HEK293T (cell line): ENCODE measurements around the gene CD80.

Experiments used
- CTCF ChIA-PET: fragments of 350-600 bp; formaldehyde crosslinking; extraction: SDS; loops from one replicate; lab custom pipeline; 2021; ENCODE audit warnings: antibody characterized with exemption, inconsistent platforms; lab: Yijun Ruan, JAX
- POLR2A ChIA-PET: fragments of 350-600 bp; formaldehyde crosslinking; extraction: SDS; loops from one replicate; lab custom pipeline; 2020; ENCODE audit warnings: antibody characterized with exemption, inconsistent platforms; lab: Yijun Ruan, JAX
- DNase-seq: peaks from one replicate; pipeline ENCODE4 v3.0.0; 2012; ENCODE audit warnings: mixed read lengths; ENCODE audit errors: extremely low spot score
- ARNT ChIP-seq: fragments of 450-650 bp; IDR thresholded peaks from 2 replicates; pipeline ENCODE4 v1.6.1; 2017; ENCODE audit warnings: mild to moderate bottlenecking
- BHLHE40 ChIP-seq: fragments of 450-650 bp; IDR thresholded peaks from 2 replicates; pipeline ENCODE4 v1.6.1; 2016; ENCODE audit warnings: mild to moderate bottlenecking, moderate library complexity, borderline replicate concordance
- CTBP1 ChIP-seq: fragments of 450-650 bp; IDR thresholded peaks from 2 replicates; pipeline ENCODE4 v1.6.1; 2016; ENCODE audit warnings: borderline replicate concordance
- ELF4 ChIP-seq: fragments of 450-650 bp; IDR thresholded peaks from 2 replicates; pipeline ENCODE4 v1.6.1; 2017; ENCODE audit warnings: antibody characterized with exemption
- FOXA1 ChIP-seq: fragments of 450-650 bp; IDR thresholded peaks from 2 replicates; pipeline ENCODE4 v1.6.1; 2016; ENCODE audit warnings: mild to moderate bottlenecking
- FOXK2 ChIP-seq: fragments of 450-650 bp; IDR thresholded peaks from 2 replicates; pipeline ENCODE4 v1.6.1; 2016; ENCODE audit warnings: mild to moderate bottlenecking
- FOXM1 ChIP-seq: fragments of 450-650 bp; IDR thresholded peaks from 2 replicates; pipeline ENCODE4 v1.6.1; 2017; ENCODE audit warnings: mild to moderate bottlenecking, borderline replicate concordance
- HDGF ChIP-seq: fragments of 450-650 bp; IDR thresholded peaks from 2 replicates; pipeline ENCODE4 v1.6.1; 2017; ENCODE audit warnings: antibody characterized with exemption, borderline replicate concordance
- L3MBTL2 ChIP-seq: fragments of 450-650 bp; conservative IDR thresholded peaks from 2 replicates; pipeline ENCODE4 v1.6.1; 2016; ENCODE audit warnings: mild to moderate bottlenecking
- LEF1 ChIP-seq: fragments of 450-650 bp; IDR thresholded peaks from 2 replicates; pipeline ENCODE4 v1.6.1; 2017; ENCODE audit warnings: mild to moderate bottlenecking, borderline replicate concordance
- NFRKB ChIP-seq: fragments of 450-650 bp; IDR thresholded peaks from 2 replicates; pipeline ENCODE4 v1.6.1; 2016; ENCODE audit warnings: mild to moderate bottlenecking, moderate library complexity
- PKNOX1 ChIP-seq: fragments of 450-650 bp; IDR thresholded peaks from 2 replicates; pipeline ENCODE4 v1.6.1; 2016
- SP1 ChIP-seq: fragments of 450-650 bp; IDR thresholded peaks from 2 replicates; pipeline ENCODE4 v1.6.1; 2017
- SUZ12 ChIP-seq: fragments of 450-650 bp; IDR thresholded peaks from 2 replicates; pipeline ENCODE4 v1.6.1; 2016; ENCODE audit warnings: mild to moderate bottlenecking
- TARDBP ChIP-seq: fragments of 450-650 bp; IDR thresholded peaks from 2 replicates; pipeline ENCODE4 v1.6.1; 2016
- ZNF384 ChIP-seq: fragments of 450-650 bp; IDR thresholded peaks from 2 replicates; pipeline ENCODE4 v1.6.1; 2016

Gene CD80

DNA sequence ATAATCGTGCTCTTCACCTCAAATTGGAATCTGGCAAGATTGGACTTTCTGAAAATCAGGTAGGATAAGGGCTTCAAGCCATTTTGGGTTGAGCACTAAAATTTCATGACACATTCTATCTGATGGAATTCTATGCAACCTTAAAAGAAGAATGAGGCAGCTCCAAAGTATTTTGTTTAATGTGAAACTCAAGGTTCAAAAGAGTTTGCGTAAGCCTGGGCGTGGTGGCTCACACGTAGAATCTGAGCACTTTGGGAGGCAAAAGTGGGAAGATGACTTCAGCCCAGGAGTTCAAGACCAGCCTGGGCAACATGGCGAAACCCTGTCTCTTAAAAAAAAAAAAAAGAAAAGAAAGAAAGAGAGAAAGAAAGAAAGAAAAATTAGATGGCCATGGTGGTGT lies 34.7 kb upstream of the CD80 start:
- no peak for DNase-seq
- TF ChIP-seq LEF1 (no peak), L3MBTL2 (no peak), FOXA1 (no peak), ZNF384 (no peak), ELF4 (no peak), SP1 (no peak), TARDBP (no peak), SUZ12 (no peak), ARNT (no peak), BHLHE40 (no peak), FOXM1 (no peak), CTBP1 (no peak), PKNOX1 (no peak)
- ChIA-PET POLR2A (no interaction called here), CTCF (no interaction called here)

DNA sequence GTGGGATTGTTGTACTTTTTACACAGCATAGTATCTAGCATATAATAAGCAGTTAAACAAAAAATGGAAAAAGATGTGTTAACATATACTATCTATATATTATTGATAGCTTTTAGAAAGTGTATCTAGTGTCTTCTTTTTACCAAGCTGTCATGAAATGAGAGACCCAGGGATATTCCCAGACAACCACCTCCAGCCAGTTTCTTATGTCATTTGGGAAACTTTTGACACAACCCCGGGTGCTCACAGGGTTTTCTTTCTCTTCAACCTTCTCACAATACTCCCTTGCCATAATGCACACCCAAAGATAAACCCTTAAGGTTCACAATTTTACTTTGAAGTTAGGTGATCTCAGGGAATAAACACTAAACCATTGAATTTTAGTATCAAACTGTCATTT lies 33.4 kb upstream of the CD80 start:
- ChIA-PET CTCF (no interaction called here), POLR2A (no interaction called here)
- no peak for DNase-seq
- no peak for TF ChIP-seq ZNF384
- no peak for TF ChIP-seq CTBP1
- TF ChIP-seq SP1, result no peak
- no peak for TF ChIP-seq PKNOX1
- TF ChIP-seq NFRKB, result no peak
- TF ChIP-seq BHLHE40, result no peak
- TF ChIP-seq SUZ12, result no peak
- no peak for TF ChIP-seq HDGF
- TF ChIP-seq LEF1, result no peak
- TF ChIP-seq FOXK2, result no peak
- no peak for TF ChIP-seq FOXM1
- no peak for TF ChIP-seq ELF4
- TF ChIP-seq TARDBP, result no peak
- no peak for TF ChIP-seq FOXA1
- TF ChIP-seq L3MBTL2, result no peak
- no peak for TF ChIP-seq ARNT

DNA sequence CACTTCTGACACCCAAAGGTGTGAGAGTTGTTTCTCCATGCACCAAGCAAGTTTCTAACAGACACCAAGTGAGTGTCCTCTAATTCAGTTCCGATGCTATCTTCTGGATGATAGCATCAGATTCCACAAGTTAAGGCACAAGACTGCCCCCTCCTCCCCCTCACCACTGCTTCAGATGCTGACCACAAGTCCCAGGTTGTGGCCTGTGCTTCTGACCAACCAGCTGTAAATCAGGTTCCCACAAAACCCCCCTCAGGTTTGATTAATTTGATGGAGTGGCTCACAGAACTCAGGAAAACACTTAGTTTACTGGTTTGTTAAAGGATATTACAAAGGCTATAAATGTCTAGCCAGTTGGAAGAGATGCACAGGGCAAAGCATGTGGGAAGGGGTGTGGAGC lies 31.3 kb upstream of the CD80 start:
- POLR2A ChIA-PET, result no interaction called here
- CTCF ChIA-PET, result no interaction called here
- TF ChIP-seq ZNF384, result no peak
- TF ChIP-seq SP1, result no peak
- no peak for DNase-seq

DNA sequence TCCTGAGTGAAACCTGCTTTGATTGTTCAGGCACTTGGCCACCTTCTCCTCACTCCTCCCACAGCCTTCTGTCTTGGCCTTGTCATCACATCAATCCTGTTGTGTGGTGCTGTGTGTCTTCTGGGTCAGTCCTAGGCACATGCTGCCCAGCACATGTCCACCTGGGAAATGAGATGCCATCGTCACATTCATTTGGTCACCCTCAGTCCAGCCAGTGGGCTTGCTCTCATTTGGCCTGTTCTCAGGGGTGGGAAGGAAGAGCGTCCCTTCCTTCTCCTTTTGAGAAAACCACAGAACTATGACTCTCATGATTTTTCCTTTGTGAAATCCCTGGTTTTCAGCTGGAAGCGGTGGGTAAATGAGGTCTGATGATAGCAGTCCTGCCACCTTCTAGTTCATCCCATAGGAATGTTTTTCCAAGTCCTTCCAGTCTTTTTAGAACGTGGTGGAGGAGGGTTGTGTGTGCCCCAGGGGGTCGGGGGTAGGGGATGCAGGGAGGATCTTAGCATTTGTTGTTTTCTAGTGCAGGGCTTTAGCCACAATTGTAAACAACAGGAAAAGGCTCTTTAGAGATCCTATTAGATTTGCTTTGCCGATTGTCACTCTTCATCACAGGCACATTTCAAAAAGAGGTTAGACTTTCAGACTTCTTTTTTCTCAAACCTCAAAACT lies 29.8 kb upstream of the CD80 start:
- DNase-seq, result no peak
- POLR2A ChIA-PET, result no interaction called here
- CTCF ChIA-PET, result no interaction called here

DNA sequence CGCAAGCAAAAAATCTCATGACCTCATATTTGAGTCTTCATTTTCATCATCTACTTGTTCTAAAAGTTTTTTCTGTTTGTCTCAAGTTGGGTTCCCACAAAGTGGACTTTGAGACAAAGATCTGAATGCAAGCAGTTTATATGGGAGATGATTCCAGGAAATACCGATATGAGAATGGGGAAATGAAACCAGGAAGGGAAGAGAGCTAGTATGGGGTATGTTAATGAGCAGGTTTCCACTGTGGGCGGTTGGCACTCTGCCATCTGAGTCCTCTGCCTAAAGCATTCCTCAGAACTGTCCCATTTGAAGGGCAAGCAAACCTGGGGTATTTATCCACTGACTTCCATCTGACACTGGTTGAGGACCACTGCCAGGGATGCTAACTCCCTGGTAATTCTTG lies 28.7 kb upstream of the CD80 start:
- CTCF ChIA-PET, result interaction anchor here (0.6 kb wide), 1 partner anchor 704 kb away, joined by 3 read pairs; no protein-coding TSS in a partner anchor
- no peak for TF ChIP-seq SUZ12
- no peak for TF ChIP-seq FOXM1
- TF ChIP-seq ZNF384, result no peak
- TF ChIP-seq FOXA1, result no peak
- TF ChIP-seq SP1, result no peak
- no peak for TF ChIP-seq CTBP1
- TF ChIP-seq NFRKB, result no peak
- TF ChIP-seq ARNT, result no peak
- TF ChIP-seq ELF4, result no peak
- no peak for TF ChIP-seq L3MBTL2
- TF ChIP-seq BHLHE40, result no peak
- no peak for TF ChIP-seq FOXK2
- POLR2A ChIA-PET, result no interaction called here
- DNase-seq, result no peak

More for the DNA sequence above, 29.8 kb upstream of the CD80 start:
- TF ChIP-seq BHLHE40, result no peak
- no peak for TF ChIP-seq ARNT
- TF ChIP-seq HDGF, result no peak
- no peak for TF ChIP-seq SP1
- no peak for TF ChIP-seq ELF4
- no peak for TF ChIP-seq L3MBTL2
- no peak for TF ChIP-seq LEF1
- TF ChIP-seq CTBP1, result no peak
- no peak for TF ChIP-seq NFRKB
- TF ChIP-seq SUZ12, result no peak
- no peak for TF ChIP-seq FOXK2
- TF ChIP-seq PKNOX1, result no peak
- TF ChIP-seq ZNF384, result no peak

DNA sequence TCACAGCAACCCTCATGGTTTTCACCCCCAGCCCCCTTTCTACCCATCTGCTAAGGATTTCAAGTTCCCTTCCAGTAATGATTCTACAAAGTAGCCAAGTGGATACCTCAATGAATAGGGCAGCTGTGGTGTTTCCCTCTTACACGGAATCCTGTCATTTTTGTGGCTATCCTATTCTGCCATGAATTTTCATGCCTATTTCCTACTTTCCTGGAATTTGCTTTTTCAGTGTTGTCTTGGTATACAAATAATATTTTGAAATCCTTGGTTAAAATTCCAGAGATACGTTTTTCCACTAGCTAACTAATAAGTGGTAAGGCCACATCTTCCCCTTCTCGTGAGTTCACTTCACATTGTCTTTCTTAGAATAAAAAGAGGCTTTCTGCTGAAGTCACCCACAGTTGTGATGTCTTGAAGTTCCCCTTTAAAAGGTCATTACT lies 27.3 kb upstream of the CD80 start:
- POLR2A ChIA-PET, result interaction anchor here (1.0 kb wide), 1 partner anchor 88 kb away, joined by 3 read pairs; the partner anchor contains the start of gene TIMMDC1
- no peak for DNase-seq
- CTCF ChIA-PET, result no interaction called here
- no peak for TF ChIP-seq TARDBP
- no peak for TF ChIP-seq FOXM1
- TF ChIP-seq FOXA1, result no peak
- TF ChIP-seq NFRKB, result no peak
- TF ChIP-seq BHLHE40, result no peak
- TF ChIP-seq SUZ12, result no peak
- TF ChIP-seq FOXK2, result no peak
- TF ChIP-seq CTBP1, result no peak
- TF ChIP-seq LEF1, result no peak
- no peak for TF ChIP-seq L3MBTL2
- no peak for TF ChIP-seq HDGF
- TF ChIP-seq SP1, result no peak
- TF ChIP-seq ZNF384, result no peak
